ENCODE results near the gene UQCR11.

GRCh38 chr19:1651568-1652291 is 46.5 kb upstream of the UQCR11 start:
- TF ChIP-seq EZH2 (IDR thresholded peaks at IDR 0.05; ENCODE audit: low read length) (no peak), CTCF (optimal IDR thresholded peaks at IDR 0.05 in 1 of 3, IDR thresholded peaks at IDR 0.05 in 1 of 3, conservative IDR thresholded peaks at IDR 0.05 in 1 of 3; ENCODE audit: extremely low read depth in 1 of 3, insufficient read depth in 2 of 3, low read length in 3 of 3) (no peak)
